Prostate gland (tissue), 2 donors: ENCODE data around the gene SPDYE2B. TPM values are rescaled to one million over a fixed set of nuclear protein-coding genes. Genes with fewer than 3 reads are reported as not detected.
"Not testable (repeated sequence)": the region's sequence is repeated elsewhere in the genome, so short reads cannot be mapped to it uniquely, and the experiment has no call there.

ENCODE experiments used
- DNase-seq: peaks from one replicate; pipeline ENCODE4 v3.0.0-alpha.2; 2019; ENCODE audit warnings: low spot score
- H3K27ac ChIP-seq, 2 donors: fragments of 200-600 bp; sonication (generic); 2 replicates each; pipeline ENCODE4 v1.5.1; 2017 to 2019
- H3K27me3 ChIP-seq: fragments of 200-600 bp; sonication (generic); replicated peaks from 2 replicates; pipeline ENCODE4 v1.5.1; 2019; ENCODE audit not compliant: insufficient read depth
- H3K36me3 ChIP-seq, 2 donors: fragments of 200-600 bp; sonication (generic); 1 replicate in 1 of 2; 2 replicates in 1 of 2; pipeline versions ENCODE4 v1.5.1 to v1.8.1; 2017 to 2019
- H3K4me1 ChIP-seq: fragments of 200-600 bp; sonication (generic); replicated peaks from 2 replicates; pipeline ENCODE4 v1.5.1; 2019
- H3K4me3 ChIP-seq, 2 donors: fragments of 200-600 bp; sonication (generic); 2 replicates each; pipeline ENCODE4 v1.5.1; 2017 to 2019
- H3K9me3 ChIP-seq: fragments of 200-600 bp; sonication (generic); 2 replicates; pipeline ENCODE4 v1.5.1; 2017
- WGBS: methylation state at CpG from one replicate; pipeline ENCODE4 v1.1.5; 2018; 5-methylcytosine and 5-hydroxymethylcytosine counted together
- intact Hi-C: fragments of 100-400 bp; cut with DNase I; formaldehyde crosslinking; loops from one replicate; pipeline ENCODE4 v1.14.2; 2022
- total RNA-seq, 2 donors: library from RNA; depleted of rRNA; stranded (reverse); fragments of >200 nt; gene quantifications; one replicate each; pipeline ENCODE4 v1.1.0, GENCODE V29; 2016

The SPDYE2B gene, protein sequence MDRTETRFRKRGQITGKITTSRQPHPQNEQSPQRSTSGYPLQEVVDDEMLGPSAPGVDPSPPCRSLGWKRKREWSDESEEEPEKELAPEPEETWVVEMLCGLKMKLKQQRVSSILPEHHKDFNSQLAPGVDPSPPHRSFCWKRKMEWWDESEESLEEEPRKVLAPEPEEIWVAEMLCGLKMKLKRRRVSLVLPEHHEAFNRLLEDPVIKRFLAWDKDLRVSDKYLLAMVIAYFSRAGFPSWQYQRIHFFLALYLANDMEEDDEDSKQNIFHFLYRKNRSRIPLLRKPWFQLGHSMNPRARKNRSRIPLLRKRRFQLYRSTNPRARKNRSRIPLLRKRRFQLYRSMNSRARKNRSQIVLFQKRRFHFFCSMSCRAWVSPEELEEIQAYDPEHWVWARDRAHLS
- not detected for total RNA-seq

DNA sequence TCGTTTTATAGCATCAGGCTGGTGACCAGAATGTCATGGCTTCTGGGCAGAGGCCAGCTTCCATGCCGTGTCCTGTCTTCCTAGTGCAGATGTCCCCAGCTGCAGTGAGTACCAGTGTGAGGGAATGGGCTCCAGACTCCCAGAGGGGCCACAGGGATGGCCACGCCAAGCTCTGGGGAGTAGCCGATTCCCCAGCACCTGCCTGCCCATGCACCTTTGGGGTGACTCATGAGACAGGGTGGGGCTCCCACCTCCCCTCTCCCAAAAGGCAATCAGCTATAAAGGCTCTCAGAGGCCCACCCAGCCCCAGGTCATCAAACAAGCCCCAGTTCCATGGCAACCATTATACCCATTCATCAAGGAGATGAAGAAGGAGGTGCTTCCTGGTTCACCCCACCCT lies at the start of gene SPDYE2B:
Gene SPDYE2B, plus strand, starts transcription at position 396 of the 400 bp plus-strand sequence. CDS start 2,030 bp downstream, outside the sequence.
- H3K4me1 ChIP-seq, H3K27me3 ChIP-seq, H3K4me3 ChIP-seq, H3K27ac ChIP-seq, intact Hi-C loops, H3K9me3 ChIP-seq, DNase-seq, H3K36me3 ChIP-seq: not testable (repeated sequence)
- WGBS, result no CpG with 5 or more reads among the region's 4 CpGs

DNA sequence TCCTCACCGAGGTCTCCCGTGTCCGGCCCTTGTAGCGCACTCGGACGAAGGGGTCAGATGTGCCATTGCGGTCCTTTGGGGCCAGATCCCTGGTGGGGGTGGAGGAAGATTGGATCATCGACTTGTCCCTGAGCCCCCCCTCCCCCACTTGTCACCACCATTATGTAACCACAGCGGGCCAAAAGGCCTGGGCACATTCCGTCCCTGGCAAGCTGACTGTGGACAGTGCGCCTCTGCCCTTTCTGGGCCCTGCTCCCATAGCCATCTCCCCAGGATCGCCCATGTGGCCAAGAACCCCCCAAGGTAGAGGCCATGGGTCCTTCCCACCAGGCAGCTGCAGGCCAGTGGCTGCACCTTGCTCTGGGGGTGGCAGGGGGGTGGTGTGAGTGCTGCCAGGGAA lies 47.8 kb upstream of the SPDYE2B start:
- H3K4me3 ChIP-seq, H3K4me1 ChIP-seq, H3K27ac ChIP-seq, DNase-seq, H3K36me3 ChIP-seq, H3K9me3 ChIP-seq, H3K27me3 ChIP-seq, intact Hi-C loops: not testable (repeated sequence)
- WGBS, result no CpG with 5 or more reads among the region's 12 CpGs

DNA sequence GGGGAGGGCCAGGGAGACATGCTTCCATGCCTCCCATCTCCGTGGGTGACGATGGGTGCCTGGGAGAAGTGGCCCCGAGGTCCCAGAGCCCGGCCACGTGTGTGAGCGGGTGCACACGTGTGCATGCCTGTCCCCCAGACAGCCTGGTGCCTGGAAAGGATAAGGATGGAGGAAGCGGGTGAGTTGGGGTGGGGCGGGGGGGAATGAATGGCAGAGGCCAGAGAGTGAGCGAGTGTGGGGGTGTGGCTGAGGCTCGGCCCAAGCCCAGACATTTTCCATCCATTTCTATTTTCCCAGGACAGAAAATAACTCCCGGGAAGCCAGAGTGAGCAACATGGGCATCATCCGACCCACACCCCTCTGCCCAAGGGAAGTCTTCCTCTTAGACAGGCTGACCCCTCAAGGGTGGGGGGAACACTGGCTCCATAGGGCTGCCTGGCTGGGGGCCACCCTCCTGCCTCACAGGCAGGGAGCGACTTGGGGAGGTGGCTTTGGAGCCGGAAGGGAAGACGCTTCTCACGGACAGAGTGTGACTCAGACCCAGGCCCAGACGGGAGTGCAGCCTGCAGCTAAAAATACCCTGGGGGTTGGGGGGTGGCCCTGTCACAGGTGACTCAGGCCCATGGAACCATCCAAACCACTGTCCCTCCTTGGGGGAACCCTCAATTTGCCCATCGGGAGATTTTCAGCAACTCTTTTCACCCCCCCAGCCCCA lies 45.5 kb upstream of the SPDYE2B start:
- H3K27me3 ChIP-seq, intact Hi-C loops: not testable (repeated sequence)
- WGBS, result no CpG with 5 or more reads among the region's 19 CpGs

DNA sequence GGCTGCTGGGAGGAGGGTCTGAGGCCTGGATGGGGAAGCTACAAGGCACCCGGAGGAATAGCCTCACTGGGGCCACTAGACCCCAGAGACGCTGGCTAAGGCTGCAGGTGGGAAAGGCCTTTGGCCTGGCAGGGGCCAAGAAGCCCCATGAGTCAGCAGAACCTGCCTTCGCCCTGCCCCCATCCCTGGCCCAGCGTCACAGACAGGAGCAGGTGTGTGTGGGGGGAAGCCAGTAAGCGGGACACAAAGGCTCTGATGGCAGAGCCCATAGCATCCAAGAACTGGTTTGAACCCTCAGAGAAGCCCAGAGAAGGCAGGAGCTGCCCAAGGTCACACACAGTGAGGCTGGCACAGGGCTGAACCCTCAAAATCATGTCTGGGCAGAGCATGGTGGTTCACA lies 43.3 kb upstream of the SPDYE2B start:
- H3K4me3 ChIP-seq, H3K36me3 ChIP-seq, H3K4me1 ChIP-seq, H3K9me3 ChIP-seq, H3K27ac ChIP-seq, intact Hi-C loops, DNase-seq, H3K27me3 ChIP-seq: not testable (repeated sequence)
- WGBS, result no CpG with 5 or more reads among the region's 5 CpGs

More for the DNA sequence above, 45.5 kb upstream of the SPDYE2B start:
- H3K4me3 ChIP-seq, H3K9me3 ChIP-seq, H3K27ac ChIP-seq, H3K4me1 ChIP-seq, DNase-seq, H3K36me3 ChIP-seq: not testable (repeated sequence)

DNA sequence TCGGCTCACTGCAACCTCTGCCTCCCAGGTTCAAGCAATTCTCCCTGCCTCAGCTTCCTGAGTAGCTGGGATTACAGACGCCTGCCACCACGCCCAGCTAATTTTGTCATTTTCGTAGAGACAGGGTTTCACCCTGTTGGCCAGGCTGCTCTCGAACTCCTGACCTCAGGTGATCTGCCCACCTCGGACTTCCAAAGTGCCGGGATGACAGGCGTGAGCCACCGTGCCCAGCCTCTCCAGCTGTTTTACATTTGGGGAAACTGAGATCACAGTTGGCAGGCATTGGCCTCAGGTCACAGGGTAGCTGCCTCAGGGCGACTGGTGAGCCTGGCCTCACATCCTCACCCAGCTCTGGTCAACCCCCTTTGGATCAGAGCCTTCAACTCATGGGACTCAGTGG lies 40.4 kb upstream of the SPDYE2B start:
- no CpG with 5 or more reads among the region's 10 CpGs for WGBS

DNA sequence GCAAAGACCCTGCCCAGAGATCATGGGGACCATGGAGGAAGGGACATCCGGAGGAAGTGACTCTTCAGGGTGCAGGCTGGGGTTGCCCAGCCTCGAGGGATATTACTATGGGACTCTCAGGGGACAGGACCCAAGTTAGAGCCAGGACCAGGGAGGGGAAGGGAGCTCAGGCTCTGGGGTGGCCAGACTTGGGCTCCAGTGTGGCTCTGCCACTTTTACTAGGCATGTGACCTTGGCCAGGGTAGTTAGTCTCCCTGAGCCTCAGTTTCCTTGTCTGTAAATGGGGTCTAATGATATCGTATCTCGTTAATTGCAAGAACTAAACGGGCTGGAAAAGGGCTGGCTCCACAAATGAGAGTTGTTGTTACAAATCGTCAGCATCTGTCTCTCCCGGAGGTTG lies 39.7 kb upstream of the SPDYE2B start:
- H3K27me3 ChIP-seq, H3K4me1 ChIP-seq, intact Hi-C loops, H3K9me3 ChIP-seq, H3K27ac ChIP-seq, H3K4me3 ChIP-seq, H3K36me3 ChIP-seq, DNase-seq: not testable (repeated sequence)
- WGBS, result 53% methylated on average over 3 of the region's 7 CpGs

More for the DNA sequence above, 40.4 kb upstream of the SPDYE2B start:
- H3K36me3 ChIP-seq, intact Hi-C loops, H3K27ac ChIP-seq, H3K27me3 ChIP-seq, H3K4me1 ChIP-seq, H3K9me3 ChIP-seq, H3K4me3 ChIP-seq, DNase-seq: not testable (repeated sequence)

DNA sequence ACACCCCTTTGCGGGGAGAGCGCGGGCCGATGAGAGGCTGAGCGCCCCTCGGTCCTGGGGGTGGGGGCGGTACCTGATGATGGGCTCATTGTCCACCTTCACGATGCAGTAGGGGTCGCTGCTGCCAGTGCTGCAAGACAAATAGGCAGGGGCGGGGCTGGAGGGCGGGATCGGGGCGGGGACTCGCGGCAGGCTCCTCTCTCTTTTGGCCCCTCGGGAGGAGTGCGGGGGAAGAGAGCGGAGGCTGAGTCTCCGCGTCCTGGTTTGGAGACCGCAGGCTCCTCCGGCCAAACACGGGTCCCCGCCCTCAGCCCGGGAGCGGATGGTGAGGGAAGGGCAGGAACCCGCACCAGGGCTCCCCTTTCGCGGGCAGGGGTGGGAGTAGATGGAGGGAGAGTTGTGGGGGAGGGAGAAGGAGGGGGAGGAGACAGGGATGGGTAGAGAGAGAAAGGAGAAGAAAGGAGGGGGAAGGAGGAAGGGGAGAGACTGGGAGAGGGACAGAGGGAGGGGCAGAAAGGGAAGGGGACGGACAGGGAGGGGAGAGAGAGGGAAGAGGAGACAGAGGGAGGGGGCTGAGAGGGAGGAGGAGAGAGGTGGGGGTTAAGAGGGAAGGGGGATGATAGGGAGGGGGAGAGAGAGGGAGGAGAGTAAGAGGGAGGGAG lies 39.0 kb upstream of the SPDYE2B start:
- H3K4me3 ChIP-seq, H3K27ac ChIP-seq, H3K27me3 ChIP-seq, DNase-seq, intact Hi-C loops, H3K4me1 ChIP-seq, H3K36me3 ChIP-seq, H3K9me3 ChIP-seq: not testable (repeated sequence)
- WGBS, result no CpG with 5 or more reads among the region's 30 CpGs

DNA sequence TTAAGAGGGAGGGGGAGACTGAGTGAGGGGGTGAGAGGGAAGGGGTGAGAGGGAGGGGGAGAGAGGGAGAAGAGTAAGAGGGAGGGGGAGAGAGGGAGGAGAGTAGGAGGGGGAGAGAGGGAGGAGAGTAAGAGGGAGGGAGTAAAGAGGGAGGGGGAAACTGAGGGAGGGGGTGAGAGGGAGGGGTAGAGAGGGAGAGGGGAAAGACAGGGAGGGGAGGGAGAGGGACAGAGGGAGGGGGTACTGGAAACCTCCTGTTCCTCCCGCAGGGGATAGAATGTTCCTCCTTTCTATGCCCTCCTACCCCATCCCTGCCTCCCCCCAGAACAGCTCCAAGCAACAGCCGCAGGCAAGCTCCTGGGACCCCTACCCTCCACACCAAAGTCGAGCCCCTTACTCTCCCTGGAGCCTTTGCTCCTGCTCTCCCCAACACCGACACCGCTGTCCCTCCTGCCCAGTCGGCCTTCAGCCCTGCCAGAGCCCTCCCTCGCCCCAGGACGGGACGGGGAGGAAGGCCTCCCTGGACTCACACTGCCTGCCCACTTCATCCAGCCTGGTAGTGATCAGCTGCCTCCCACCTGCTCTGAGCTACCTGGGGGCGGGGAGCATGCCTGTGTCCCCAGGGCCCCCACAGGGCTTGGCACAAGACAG lies 38.3 kb upstream of the SPDYE2B start:
- H3K4me1 ChIP-seq, H3K27me3 ChIP-seq, DNase-seq: not testable (repeated sequence)

DNA sequence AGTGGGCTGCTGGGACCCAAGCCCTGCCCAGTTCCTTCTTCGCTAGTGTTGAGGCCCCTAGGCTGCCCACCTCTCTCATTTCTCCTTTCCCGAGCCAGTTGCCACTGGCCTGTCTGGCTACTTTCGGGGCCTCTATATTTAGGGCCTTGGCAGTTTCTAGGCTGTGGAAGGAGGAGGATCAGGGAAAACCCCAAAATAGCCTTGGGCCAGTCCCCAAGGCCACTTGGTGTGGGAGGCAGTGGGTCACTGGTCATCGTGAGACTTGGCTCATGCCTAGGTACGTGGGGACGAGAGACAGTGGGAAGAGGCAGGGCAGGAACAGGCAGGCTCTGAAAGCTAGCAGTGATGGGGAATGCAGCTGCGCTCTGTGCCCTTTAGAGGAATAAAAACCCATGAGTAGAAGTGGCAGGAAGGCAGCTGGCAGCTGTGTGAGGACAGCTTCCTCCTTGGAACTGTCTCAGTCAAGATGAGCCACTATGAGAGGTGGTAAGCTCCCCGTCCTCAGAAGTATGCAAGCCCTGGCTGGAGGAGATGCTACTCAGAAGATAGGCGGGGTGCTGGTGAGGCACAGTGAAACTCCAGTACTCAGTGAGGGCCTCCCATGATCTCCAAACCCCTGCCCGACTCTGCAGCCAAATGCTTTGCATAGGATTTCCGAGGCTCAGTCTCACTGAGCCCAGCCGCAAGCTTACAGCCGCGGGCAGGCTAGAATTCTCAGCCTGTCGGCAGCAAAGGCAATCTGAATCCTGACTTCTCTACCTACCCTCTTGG lies 36.4 kb upstream of the SPDYE2B start:
- DNase-seq, H3K9me3 ChIP-seq, H3K36me3 ChIP-seq, H3K27me3 ChIP-seq, H3K4me3 ChIP-seq, H3K4me1 ChIP-seq, intact Hi-C loops, H3K27ac ChIP-seq: not testable (repeated sequence)
- 56% methylated on average over 4 of the region's 15 CpGs for WGBS

More for the DNA sequence above, 38.3 kb upstream of the SPDYE2B start:
- H3K36me3 ChIP-seq, H3K4me3 ChIP-seq, H3K27ac ChIP-seq, H3K9me3 ChIP-seq, intact Hi-C loops: not testable (repeated sequence)
- WGBS, result 2% methylated on average over 7 of the region's 10 CpGs

DNA sequence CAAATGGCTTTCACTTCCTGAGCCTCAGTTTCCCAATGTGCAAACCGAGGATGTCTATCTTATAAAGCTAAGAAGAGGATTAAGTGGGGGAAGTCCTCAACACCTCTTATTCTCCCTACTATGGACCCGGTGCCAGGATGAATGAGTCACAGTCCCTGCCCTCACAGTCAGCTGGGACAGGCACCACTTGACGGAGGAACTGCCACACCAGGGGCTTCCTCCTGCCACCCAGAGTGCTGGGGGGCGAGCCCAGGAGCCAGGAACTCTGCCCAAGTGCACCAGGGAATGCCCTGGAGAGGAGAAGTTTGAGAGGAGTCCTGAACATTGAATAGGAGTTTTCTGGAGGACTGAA lies 35.8 kb upstream of the SPDYE2B start:
- H3K36me3 ChIP-seq, H3K27ac ChIP-seq, H3K9me3 ChIP-seq, H3K4me1 ChIP-seq, H3K27me3 ChIP-seq, intact Hi-C loops, H3K4me3 ChIP-seq, DNase-seq: not testable (repeated sequence)
- no CpG with 5 or more reads among the region's 4 CpGs for WGBS

DNA sequence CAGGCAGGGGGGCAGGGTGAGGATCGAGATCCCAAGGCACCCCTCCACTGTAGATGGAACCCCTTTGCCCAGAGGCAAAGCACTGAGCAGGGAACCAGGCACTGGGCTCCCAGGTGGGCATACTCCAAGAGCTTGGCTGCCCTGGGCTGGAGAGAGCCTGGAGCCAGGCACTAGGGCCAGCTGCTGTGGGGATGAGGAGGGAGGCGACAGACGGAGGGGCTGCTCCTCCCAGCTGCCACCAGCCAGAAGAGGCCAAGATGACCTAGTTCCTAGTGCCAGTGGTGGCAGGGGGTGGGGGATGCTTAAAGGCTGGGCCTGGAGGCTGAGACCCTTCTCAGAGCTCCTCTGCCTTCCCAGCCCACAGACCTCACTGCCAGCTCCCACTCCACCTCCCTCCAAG lies 35.2 kb upstream of the SPDYE2B start:
- H3K27me3 ChIP-seq, H3K36me3 ChIP-seq, H3K4me3 ChIP-seq, H3K9me3 ChIP-seq, H3K27ac ChIP-seq, DNase-seq, H3K4me1 ChIP-seq, intact Hi-C loops: not testable (repeated sequence)
- no CpG with 5 or more reads among the region's 3 CpGs for WGBS
